ENCODE results near the gene OASL. TPM values are rescaled to one million over a fixed set of nuclear protein-coding genes. Genes with fewer than 3 reads are reported as not detected.

The OASL gene
- total RNA-seq, 1 experiment from 2014 or later, result 1.7 TPM

DNA sequence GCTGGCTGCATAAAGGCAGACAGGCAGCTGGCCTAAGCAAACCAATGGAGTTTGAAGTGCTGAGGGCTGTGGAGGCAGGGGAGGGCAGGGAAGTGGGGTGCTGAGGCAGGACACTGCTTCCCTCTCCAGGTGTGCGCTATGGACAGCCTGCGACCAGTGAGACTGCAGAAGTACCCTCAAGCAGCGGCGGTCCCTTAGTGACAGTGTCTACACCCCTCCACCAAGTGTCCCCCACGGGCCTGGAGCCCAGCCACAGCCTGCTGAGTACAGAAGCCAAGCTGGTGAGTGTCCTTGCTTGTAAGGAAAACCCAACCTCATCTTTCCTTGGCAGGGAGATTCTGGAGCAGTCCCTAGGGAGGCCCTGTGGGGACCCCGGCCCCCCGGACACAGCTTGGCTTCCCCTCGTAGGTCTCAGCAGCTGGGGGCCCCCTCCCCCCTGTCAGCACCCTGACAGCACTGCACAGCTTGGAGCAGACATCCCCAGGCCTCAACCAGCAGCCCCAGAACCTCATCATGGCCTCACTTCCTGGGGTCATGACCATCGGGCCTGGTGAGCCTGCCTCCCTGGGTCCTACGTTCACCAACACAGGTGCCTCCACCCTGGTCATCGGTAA, 42.8 kb downstream of the OASL start:
- H3F3A ChIP-seq (ENCODE audit: insufficient read depth, low read depth), result peaks cover 3% of the 10 kb centered on the region; the same call in 1 of the 2 replicates
- DNase-seq, result no peak
- BruUV-seq (replicated peaks), result no TSS peak
- no peak overlapping the region for H3K4me2 ChIP-seq
- H4K20me1 ChIP-seq (ENCODE audit: insufficient read depth), result no peaks in the 10 kb centered on the region
- no peaks in the 10 kb centered on the region for H3K79me2 ChIP-seq (ENCODE audit: low read depth)
- no peaks in the 10 kb centered on the region for H3K27me3 ChIP-seq (ENCODE audit: insufficient read depth, low read depth)
- H3K36me3 ChIP-seq (ENCODE audit: low read depth), result no peaks in the 10 kb centered on the region
- H3K27ac ChIP-seq, result no peak overlapping the region
- H3K4me3 ChIP-seq, result no peak overlapping the region
- ChIA-PET CTCF (no interaction called here), POLR2A (ENCODE audit: unreplicated experiment) (interaction anchor here (0.7 kb wide), 1 partner anchor 16 kb away, joined by 4 read pairs; no protein-coding TSS in a partner anchor)
- intact Hi-C loops (cut with micrococcal nuclease; ENCODE audit: unreplicated experiment), result no loop called here
- no peak overlapping the region for H2AFZ ChIP-seq
- no peak for TF ChIP-seq EZH2 (IDR thresholded peaks at IDR 0.05; ENCODE audit: low read depth)
- no peak for TF ChIP-seq CTCF (conservative IDR thresholded peaks at IDR 0.05)
- H3K9me3 ChIP-seq (ENCODE audit: insufficient read depth, low read depth), result no peaks in the 10 kb centered on the region
- no peaks in the 10 kb centered on the region for H3K9me2 ChIP-seq (ENCODE audit: insufficient read depth)
- no peaks in the 10 kb centered on the region for H3K4me1 ChIP-seq (replicated peaks; ENCODE audit: insufficient read depth)

DNA sequence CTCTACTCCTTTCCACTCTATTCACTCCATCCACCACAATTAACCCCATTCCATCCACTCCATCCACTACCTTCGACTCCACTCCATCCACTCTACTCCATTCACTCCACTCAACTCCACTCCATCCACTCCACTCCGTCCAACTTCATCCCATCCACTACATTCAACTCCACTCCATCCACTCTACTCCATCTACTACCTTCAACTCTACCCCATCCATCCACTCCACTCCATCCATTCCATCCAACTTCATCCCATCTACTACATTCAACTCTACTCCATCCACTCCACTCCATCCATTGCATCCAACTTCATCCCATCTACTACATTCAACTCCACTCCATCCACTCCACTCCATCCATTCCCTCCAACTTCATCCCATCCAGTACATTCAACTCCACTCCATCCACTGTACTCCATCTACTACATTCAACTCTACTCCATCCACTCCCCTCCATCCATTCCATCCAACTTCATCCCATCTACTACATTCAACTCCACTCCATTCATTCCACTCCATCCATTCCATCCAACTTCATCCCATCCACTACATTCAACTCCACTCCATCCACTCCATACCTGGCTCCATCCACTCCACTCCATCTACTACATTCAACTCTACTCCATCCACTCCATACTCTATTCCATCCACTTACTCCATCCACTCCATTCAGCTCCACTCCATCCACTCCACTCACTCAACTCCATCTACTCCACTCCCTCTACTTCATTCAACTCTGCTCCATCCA, 44.3 kb downstream of the OASL start:
- ChIA-PET CTCF (no interaction called here), POLR2A (ENCODE audit: unreplicated experiment) (no interaction called here)
- Histone ChIP-seq H3F3A (ENCODE audit: insufficient read depth, low read depth) (peaks cover 3% of the 10 kb centered on the region; the same call in 1 of the 2 replicates), H3K9me3 (ENCODE audit: insufficient read depth, low read depth) (no peaks in the 10 kb centered on the region), H3K27me3 (ENCODE audit: insufficient read depth, low read depth) (no peaks in the 10 kb centered on the region), H3K4me2 (no peak overlapping the region), H3K79me2 (ENCODE audit: low read depth) (no peaks in the 10 kb centered on the region), H3K27ac (no peak overlapping the region), H4K20me1 (ENCODE audit: insufficient read depth) (no peaks in the 10 kb centered on the region), H3K4me1 (replicated peaks; ENCODE audit: insufficient read depth) (no peaks in the 10 kb centered on the region), H2AFZ (no peak overlapping the region), H3K36me3 (ENCODE audit: low read depth) (no peaks in the 10 kb centered on the region), H3K4me3 (no peak overlapping the region), H3K9me2 (ENCODE audit: insufficient read depth) (no peaks in the 10 kb centered on the region)
- TF ChIP-seq CTCF (conservative IDR thresholded peaks at IDR 0.05) (no peak), EZH2 (IDR thresholded peaks at IDR 0.05; ENCODE audit: low read depth) (no peak)
- intact Hi-C loops (cut with micrococcal nuclease; ENCODE audit: unreplicated experiment), result no loop called here
- no peak for DNase-seq
- no TSS peak for BruUV-seq (replicated peaks)

DNA sequence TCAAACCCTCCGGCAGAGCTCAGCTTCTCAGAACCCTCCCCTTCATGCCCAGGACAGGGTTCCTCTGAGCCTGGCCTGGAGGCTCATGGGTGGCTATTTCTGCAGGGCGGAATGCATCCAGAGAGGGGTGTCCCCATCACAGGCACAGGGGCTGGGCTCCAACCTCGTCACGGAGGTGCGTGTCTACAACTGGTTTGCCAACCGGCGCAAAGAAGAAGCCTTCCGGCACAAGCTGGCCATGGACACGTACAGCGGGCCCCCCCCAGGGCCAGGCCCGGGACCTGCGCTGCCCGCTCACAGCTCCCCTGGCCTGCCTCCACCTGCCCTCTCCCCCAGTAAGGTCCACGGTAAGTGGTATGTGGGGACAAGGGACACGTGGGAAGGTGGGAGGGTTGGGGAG, 45.0 kb downstream of the OASL start:
- H3K27ac ChIP-seq, result no peak overlapping the region
- no peaks in the 10 kb centered on the region for H3K79me2 ChIP-seq (ENCODE audit: low read depth)
- H3F3A ChIP-seq (ENCODE audit: insufficient read depth, low read depth), result peaks cover 3% of the 10 kb centered on the region; the same call in 1 of the 2 replicates
- H3K4me1 ChIP-seq (replicated peaks; ENCODE audit: insufficient read depth), result no peaks in the 10 kb centered on the region
- no peaks in the 10 kb centered on the region for H4K20me1 ChIP-seq (ENCODE audit: insufficient read depth)
- H3K4me3 ChIP-seq, result no peak overlapping the region
- ChIA-PET CTCF (no interaction called here), POLR2A (ENCODE audit: unreplicated experiment) (no interaction called here)
- peaks cover 2% of the 10 kb centered on the region; the same call in 1 of the 2 replicates for H3K27me3 ChIP-seq (ENCODE audit: insufficient read depth, low read depth)
- DNase-seq, result no peak
- TF ChIP-seq CTCF (conservative IDR thresholded peaks at IDR 0.05) (no peak), EZH2 (IDR thresholded peaks at IDR 0.05; ENCODE audit: low read depth) (no peak)
- no peak overlapping the region for H3K4me2 ChIP-seq
- intact Hi-C loops (cut with micrococcal nuclease; ENCODE audit: unreplicated experiment), result no loop called here
- H3K36me3 ChIP-seq (ENCODE audit: low read depth), result no peaks in the 10 kb centered on the region
- no TSS peak for BruUV-seq (replicated peaks)
- H3K9me3 ChIP-seq (ENCODE audit: insufficient read depth, low read depth), result no peaks in the 10 kb centered on the region
- H2AFZ ChIP-seq, result no peak overlapping the region
- no peaks in the 10 kb centered on the region for H3K9me2 ChIP-seq (ENCODE audit: insufficient read depth)
